Measurements from ENCODE around the gene RMND1.

Gene RMND1

DNA sequence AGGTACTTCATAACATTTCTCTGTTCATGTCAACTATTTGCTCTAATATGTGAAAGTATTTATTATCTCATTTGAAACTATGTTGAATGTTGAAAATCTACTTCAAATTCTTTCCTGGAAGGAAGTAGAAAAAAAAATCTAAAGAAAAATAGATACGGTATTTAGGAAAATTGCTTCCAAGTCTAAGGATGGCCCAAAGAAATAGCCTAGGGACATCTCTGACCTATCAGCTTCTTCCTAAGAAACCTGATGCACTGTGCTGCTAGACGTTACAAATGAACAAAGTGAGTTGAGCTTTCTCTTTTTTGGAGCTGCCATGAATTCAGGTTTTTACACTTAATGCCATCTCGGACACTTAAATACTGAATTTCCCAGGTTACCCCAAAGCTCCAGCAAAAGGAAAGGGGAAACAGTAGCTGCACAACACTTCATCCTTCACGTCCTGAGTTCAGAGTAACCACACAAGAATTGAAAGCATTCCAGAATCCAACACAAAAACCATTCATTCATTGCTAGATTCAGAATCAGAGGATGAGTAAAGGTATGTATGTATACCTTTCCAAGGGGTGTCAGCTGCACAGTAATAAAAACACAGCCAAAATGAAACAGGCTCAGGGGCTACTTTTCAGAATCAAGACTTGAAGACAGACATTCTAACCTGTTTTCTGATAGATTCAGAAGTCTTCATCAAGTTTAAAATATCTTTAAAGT lies 7.9 kb downstream of the RMND1 start:
- Mint-ChIP-seq H3K4me1 (ENCODE audit: low read depth in 2 of 2) (peaks cover 6 to 31% of the 10 kb centered on the region in 2 donors), H3K36me3 (ENCODE audit: insufficient read depth) (peaks cover 4% of the 10 kb centered on the region), H3K9me3 (no peaks in the 10 kb centered on the region), H3K27ac (no peak overlapping the region), H3K27me3 (no peaks in the 10 kb centered on the region), H3K4me3 (no peak overlapping the region)
- ATAC-seq (replicated peaks) (no peak), DNase-seq (no peak)

DNA sequence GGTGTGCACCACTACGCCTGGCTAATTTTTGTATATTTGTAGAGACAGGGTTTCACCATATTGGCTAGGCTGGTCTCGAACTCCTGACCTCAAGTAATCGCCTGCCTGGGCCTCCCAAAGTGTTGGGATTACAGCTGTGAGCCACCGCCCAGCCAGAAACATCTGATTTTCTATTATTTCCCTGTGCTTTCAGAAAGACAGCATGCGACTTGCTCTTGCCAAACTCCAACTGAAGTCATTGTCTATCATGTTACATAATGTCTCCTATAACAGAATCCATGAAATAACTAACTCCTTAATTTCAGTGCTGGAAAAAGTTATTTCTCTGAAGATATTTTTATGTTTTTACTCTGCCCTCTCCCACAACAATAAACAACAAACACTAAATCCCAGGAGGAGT lies 8.5 kb downstream of the RMND1 start:
- no peak for DNase-seq
- H3K27ac Mint-ChIP-seq, result no peak overlapping the region

DNA sequence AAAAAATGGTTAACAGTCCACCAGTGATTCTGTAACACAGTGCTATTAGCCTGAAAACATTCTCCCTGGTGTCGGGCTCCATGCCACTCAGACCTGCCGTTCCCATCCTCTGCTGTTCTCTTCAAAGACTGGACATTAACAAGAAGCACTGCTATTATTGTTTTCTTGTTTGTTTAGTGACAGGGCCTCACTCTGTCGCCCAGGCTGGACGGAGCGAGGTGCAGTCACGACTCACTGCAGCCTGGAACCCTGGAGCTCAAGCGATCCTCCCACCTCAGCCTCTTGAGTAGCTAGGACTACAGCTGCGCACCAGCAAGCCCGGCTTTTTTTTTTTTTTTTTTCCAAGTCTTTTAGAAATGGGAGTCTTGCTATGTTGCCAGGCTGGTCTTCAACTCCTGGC lies 9.6 kb downstream of the RMND1 start:
- peaks cover 9 to 33% of the 10 kb centered on the region in 2 donors for H3K4me1 Mint-ChIP-seq (ENCODE audit: low read depth in 2 of 2)
- H3K9me3 Mint-ChIP-seq, result no peaks in the 10 kb centered on the region
- peaks cover 4% of the 10 kb centered on the region for H3K36me3 Mint-ChIP-seq (ENCODE audit: insufficient read depth)
- no peak overlapping the region for H3K27ac Mint-ChIP-seq
- DNase-seq (no peak), ATAC-seq (replicated peaks) (no peak)
- H3K4me3 Mint-ChIP-seq, result no peak overlapping the region
- no peaks in the 10 kb centered on the region for H3K27me3 Mint-ChIP-seq

More for the DNA sequence above, 8.5 kb downstream of the RMND1 start:
- H3K9me3 Mint-ChIP-seq, result no peaks in the 10 kb centered on the region
- H3K4me3 Mint-ChIP-seq, result no peak overlapping the region
- peaks cover 4% of the 10 kb centered on the region for H3K36me3 Mint-ChIP-seq (ENCODE audit: insufficient read depth)
- peaks cover 6 to 30% of the 10 kb centered on the region in 2 donors for H3K4me1 Mint-ChIP-seq (ENCODE audit: low read depth in 2 of 2)
- ATAC-seq (replicated peaks), result no peak
- no peaks in the 10 kb centered on the region for H3K27me3 Mint-ChIP-seq

DNA sequence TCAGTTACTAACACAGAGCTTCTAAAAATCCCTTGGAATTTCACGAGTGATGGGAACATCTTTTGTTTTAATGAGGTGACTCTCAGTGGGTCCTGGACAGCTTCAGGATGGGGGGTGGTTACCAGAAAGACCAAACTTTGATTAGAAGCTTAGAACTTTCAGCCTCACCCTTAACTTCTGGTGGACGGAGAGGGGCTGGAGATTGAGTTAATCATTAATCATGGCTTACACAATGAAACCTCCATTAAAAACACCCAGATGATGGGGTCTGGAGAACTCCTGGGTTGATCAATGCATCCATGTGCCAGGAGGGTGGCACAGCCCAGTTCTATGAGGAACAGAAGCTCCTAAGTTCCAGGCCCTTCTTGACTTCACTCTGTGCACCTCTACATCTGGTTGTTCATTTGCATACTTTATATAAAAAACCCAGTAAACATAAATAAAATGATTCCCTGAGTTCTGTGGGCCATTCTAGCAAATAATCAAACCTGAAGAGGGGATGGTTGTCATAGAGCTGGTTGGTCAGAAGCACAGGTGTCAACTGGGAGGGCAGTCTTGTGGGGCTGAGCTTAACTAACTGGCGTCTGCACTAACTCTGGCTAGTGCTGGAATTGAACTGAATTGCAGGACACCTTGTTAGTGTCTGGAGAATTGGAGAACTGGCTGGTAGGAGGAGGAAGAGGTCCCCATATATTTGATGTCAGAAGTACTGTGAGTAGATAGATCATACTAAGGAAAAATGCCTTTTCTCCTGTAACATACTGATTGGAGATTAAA lies 10.3 kb downstream of the RMND1 start:
- Mint-ChIP-seq H3K27me3 (no peaks in the 10 kb centered on the region), H3K36me3 (ENCODE audit: insufficient read depth) (peaks cover 4% of the 10 kb centered on the region), H3K9me3 (no peaks in the 10 kb centered on the region), H3K27ac (peak overlapping the region; percentile 25 to 27), H3K4me1 (ENCODE audit: low read depth in 2 of 2) (peaks cover 9 to 35% of the 10 kb centered on the region in 2 donors), H3K4me3 (no peak overlapping the region)
- DNase-seq (no peak), ATAC-seq (replicated peaks) (no peak)

DNA sequence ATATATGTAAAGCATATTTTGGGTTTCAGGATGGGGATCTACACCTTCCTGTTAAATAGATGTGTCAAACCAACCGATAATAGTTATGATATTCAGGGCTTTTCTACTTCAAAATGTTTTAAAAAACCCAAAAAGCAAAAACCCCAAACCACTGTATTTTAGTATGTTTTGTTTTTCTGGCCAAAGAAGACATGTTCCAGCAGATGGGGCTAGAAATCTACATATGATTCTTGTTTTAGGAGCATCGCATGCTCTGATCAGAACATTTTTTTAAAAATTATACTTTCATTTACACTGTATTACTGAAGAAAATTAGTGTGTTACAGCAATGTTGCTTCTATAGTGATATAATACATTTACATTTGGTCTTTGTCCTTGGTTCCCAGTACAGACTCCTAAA lies 11.0 kb downstream of the RMND1 start:
- peak overlapping the region in 1 of 2 donors; percentile 13 for H3K27ac Mint-ChIP-seq
- peak; percentile 27 for ATAC-seq (replicated peaks)
- H3K27me3 Mint-ChIP-seq, result no peaks in the 10 kb centered on the region
- no peak for DNase-seq
- peaks cover 9 to 35% of the 10 kb centered on the region in 2 donors for H3K4me1 Mint-ChIP-seq (ENCODE audit: low read depth in 2 of 2)
- peaks cover 4% of the 10 kb centered on the region for H3K36me3 Mint-ChIP-seq (ENCODE audit: insufficient read depth)
- no peaks in the 10 kb centered on the region for H3K9me3 Mint-ChIP-seq
- H3K4me3 Mint-ChIP-seq, result no peak overlapping the region

DNA sequence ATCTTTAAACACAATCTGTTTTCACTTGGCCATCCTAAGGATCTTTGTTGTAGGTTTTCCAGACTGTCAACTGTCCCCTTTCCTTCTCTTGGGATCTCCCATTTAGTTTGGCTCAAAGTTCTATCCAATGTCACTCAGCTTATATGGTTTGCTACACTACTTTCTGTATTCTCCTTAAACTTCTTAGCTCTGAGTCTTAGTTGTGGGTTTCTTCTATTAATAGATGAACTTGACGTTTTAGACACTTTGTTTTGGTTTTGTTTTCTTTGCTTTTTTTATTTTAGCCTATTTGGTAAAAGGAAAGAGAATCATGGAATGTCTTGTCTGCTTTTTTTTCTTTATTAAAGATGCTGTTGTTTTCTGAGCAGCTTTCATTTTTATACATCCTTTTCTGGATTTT lies 11.4 kb downstream of the RMND1 start:
- Mint-ChIP-seq H3K36me3 (ENCODE audit: insufficient read depth) (peaks cover 4% of the 10 kb centered on the region), H3K4me3 (no peak overlapping the region), H3K27me3 (no peaks in the 10 kb centered on the region), H3K4me1 (ENCODE audit: low read depth in 2 of 2) (peaks cover 9 to 35% of the 10 kb centered on the region in 2 donors), H3K9me3 (no peaks in the 10 kb centered on the region), H3K27ac (peak overlapping the region in 1 of 2 donors; percentile 13)
- no peak for ATAC-seq (replicated peaks)
- no peak for DNase-seq

DNA sequence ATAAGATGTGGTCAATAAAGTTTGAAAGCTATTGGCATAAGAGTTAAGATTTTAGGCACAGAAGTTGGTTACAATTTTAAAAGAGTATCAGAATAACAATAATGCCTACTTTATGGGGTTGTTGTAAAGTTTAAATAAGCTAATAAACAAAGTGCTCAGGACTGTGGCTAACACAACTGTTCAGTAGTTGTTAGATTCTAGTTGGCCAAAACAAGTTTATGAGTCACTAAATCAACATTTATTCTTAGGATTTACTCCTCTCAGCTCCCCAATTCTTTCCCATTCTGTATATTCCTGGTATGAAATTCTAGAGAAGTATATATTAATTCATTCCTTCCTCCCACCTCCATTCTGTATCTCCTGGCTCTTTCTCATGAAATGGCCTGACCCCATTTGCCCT lies 14.5 kb downstream of the RMND1 start:
- Mint-ChIP-seq H3K4me3 (no peak overlapping the region), H3K27me3 (no peaks in the 10 kb centered on the region), H3K27ac (no peak overlapping the region), H3K36me3 (ENCODE audit: insufficient read depth) (peaks cover under 1% of the 10 kb centered on the region), H3K9me3 (no peaks in the 10 kb centered on the region), H3K4me1 (ENCODE audit: low read depth in 2 of 2) (peaks cover 8 to 31% of the 10 kb centered on the region in 2 donors)
- DNase-seq, result no peak
- no peak for ATAC-seq (replicated peaks)

DNA sequence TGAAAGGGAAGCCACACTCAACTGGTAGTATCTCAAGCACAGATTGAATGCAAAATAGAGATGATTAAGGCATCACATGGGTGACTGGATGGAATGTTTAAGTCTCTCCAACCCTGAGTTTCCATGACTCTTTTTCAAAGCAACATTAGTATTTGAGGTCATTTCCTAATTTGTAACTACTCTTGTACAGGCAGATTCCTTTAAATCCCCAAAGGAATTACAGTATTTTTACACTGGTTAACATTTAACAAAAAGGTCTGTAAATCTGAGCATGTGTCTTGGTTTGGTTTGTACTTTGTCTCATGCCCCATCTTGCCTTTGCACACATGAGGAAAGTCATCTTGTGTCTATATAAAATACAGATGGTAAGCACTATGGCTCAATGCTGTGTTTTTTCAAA lies 15.1 kb downstream of the RMND1 start:
- Mint-ChIP-seq H3K27ac (no peak overlapping the region), H3K4me1 (ENCODE audit: low read depth in 2 of 2) (peaks cover 6 to 29% of the 10 kb centered on the region in 2 donors), H3K9me3 (no peaks in the 10 kb centered on the region), H3K27me3 (no peaks in the 10 kb centered on the region), H3K4me3 (no peak overlapping the region), H3K36me3 (ENCODE audit: insufficient read depth) (peaks cover 6% of the 10 kb centered on the region)
- ATAC-seq (replicated peaks), result no peak
- DNase-seq, result no peak

DNA sequence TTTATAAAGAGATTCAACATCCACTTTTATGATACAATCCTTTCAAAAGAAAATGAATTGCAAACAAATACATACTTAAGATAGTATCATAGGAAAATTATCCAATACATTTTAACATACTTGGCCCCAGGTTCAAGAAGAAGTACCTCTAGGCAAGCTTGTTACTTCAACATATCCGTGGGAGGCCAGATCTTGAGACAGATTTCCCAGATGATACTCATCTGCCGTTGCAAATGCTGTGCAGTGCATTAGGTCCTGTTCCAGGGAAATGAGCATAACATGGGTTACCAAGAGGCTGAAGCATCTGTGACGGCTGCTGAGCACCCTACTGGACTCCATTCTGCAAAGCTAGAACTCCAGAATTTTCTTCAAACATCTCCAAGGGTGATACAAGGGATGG lies 15.6 kb downstream of the RMND1 start:
- no peak overlapping the region for H3K27ac Mint-ChIP-seq
- DNase-seq (no peak), ATAC-seq (replicated peaks) (no peak)
- H3K4me1 Mint-ChIP-seq (ENCODE audit: low read depth in 2 of 2), result peaks cover 5 to 24% of the 10 kb centered on the region in 2 donors
- H3K27me3 Mint-ChIP-seq, result no peaks in the 10 kb centered on the region
- H3K9me3 Mint-ChIP-seq, result no peaks in the 10 kb centered on the region
- H3K36me3 Mint-ChIP-seq (ENCODE audit: insufficient read depth), result peaks cover 6% of the 10 kb centered on the region
- H3K4me3 Mint-ChIP-seq, result no peak overlapping the region

DNA sequence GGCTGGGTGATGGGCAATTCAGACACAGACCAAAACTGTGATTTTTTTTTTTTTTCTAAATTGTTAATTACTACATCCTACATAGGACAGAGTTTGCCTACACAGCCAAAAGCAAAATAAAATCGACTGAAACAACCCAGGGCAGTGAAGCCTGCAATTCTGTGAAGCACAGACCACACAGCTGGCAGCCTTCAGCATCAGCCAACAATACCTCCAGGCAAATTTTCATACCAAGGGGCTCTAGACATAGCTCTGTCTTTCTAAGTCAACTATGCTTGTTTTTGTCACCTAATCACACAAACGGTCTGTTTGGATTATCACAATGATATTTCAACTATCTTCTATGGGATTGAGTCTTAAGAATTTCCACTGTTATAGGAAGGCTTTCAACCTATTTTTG lies 17.6 kb downstream of the RMND1 start:
- no peak for ATAC-seq (replicated peaks)
- no peak for DNase-seq
- no peaks in the 10 kb centered on the region for H3K27me3 Mint-ChIP-seq
- no peaks in the 10 kb centered on the region for H3K9me3 Mint-ChIP-seq
- peaks cover 8 to 11% of the 10 kb centered on the region in 2 donors for H3K4me1 Mint-ChIP-seq (ENCODE audit: low read depth in 2 of 2)
- H3K36me3 Mint-ChIP-seq (ENCODE audit: insufficient read depth), result peaks cover 19% of the 10 kb centered on the region
- H3K27ac Mint-ChIP-seq, result no peak overlapping the region
- no peak overlapping the region for H3K4me3 Mint-ChIP-seq

DNA sequence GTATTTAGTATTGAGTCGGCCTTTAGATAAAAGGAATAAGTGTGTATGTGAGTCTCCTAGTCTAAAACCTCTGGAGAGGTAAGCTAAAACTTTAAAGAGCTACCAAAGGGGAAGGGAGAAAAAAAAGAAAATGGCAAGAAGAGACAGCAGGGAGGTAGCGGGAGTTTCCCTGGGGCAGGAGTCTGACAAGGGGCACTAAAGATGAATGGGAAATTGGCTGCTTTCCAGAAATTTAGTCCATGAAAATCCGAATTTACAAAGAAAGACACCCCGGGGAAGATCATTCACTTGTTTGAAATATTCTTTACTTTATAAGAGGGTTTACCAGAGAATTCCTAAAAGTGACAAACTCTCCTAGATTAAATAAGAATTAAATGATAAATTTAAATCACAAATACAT lies 19.3 kb downstream of the RMND1 start:
- Mint-ChIP-seq H3K36me3 (ENCODE audit: insufficient read depth) (peaks cover 34% of the 10 kb centered on the region), H3K4me3 (no peak overlapping the region), H3K27ac (peak overlapping the region in 1 of 2 donors; percentile 56), H3K4me1 (ENCODE audit: low read depth in 2 of 2) (peaks cover 5 to 6% of the 10 kb centered on the region in 2 donors), H3K9me3 (no peaks in the 10 kb centered on the region), H3K27me3 (no peaks in the 10 kb centered on the region)
- no peak for DNase-seq
- no peak for ATAC-seq (replicated peaks)

DNA sequence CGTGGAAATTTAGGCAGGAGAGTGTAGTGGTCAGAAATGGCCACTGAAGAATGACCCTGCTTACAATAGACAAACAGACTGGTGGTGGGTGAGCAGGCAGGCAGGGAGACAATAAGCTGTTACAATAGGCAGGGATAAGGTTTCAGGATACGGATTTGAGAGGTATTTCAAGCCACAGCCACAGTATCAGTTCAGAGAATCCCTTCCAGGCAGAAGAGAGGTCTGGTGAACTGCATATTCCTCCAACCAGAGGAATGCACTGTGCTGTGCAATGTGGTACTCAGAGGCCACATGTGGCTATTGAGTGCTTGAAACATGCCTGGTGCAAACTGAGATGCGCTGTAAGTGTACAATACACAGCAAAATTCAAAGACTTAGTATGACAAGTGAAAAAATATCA lies 20.6 kb downstream of the RMND1 start:
- Mint-ChIP-seq H3K4me1 (ENCODE audit: low read depth in 2 of 2) (peaks cover 0 to 4% of the 10 kb centered on the region in 2 donors), H3K27me3 (no peaks in the 10 kb centered on the region), H3K36me3 (ENCODE audit: insufficient read depth) (peaks cover 45% of the 10 kb centered on the region), H3K27ac (no peak overlapping the region), H3K4me3 (no peak overlapping the region), H3K9me3 (no peaks in the 10 kb centered on the region)
- DNase-seq, result no peak
- ATAC-seq (replicated peaks), result no peak

DNA sequence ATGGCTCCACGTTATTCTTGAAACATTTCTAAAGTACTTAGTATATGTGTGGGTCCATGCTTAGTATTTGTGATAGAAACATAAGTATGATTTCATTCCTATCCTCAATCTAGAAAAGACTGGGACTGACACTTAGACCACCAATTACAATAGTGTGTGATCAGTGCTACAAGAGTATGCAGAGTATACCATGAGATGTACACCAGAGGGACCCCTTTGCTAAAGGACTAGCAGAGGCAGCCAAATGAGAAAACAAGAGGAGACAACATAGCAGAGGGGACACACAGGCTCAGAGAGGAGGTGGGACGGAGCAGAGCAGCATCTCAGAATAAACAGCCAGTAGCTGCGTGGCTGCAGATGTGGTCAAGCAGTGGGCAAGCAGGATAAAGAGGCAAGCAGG lies 21.0 kb downstream of the RMND1 start:
- Mint-ChIP-seq H3K4me3 (no peak overlapping the region), H3K4me1 (ENCODE audit: low read depth in 2 of 2) (peaks cover 0 to 4% of the 10 kb centered on the region in 2 donors), H3K36me3 (ENCODE audit: insufficient read depth) (peaks cover 48% of the 10 kb centered on the region), H3K27ac (no peak overlapping the region), H3K27me3 (no peaks in the 10 kb centered on the region), H3K9me3 (no peaks in the 10 kb centered on the region)
- ATAC-seq (replicated peaks) (no peak), DNase-seq (no peak)

Data from effector memory CD8-positive, alpha-beta T cell (primary cell).